HG03175 (cell line): ENCODE results near the gene PCDHGB3.
A peak's percentile ranks its signal among the peaks of the same experiment; 100 is the strongest.
"Not testable (repeated sequence)": the region's sequence is repeated elsewhere in the genome, so short reads cannot be mapped to it uniquely, and the experiment has no call there.

ENCODE experiments used
- ATAC-seq: cut with Tn5 transposase; IDR thresholded peaks from one replicate; pipeline ENCODE4 v1.9.1; 2021; ENCODE audit warnings: mild to moderate bottlenecking, moderate library complexity; ENCODE audit not compliant: unreplicated experiment

Gene PCDHGB3

GRCh38 chr5:141389153-141390042 is 19.4 kb downstream of the PCDHGB3 start:
- ATAC-seq: no peak

- no peak for ATAC-seq
Measured at GRCh38 chr5:141392429-141393198, 22.6 kb downstream of the PCDHGB3 start, which contains the start of gene PCDHGA8. TSS of gene PCDHGA8 (plus strand) at chr5:141392633. CDS start at chr5:141392814, 181 bp downstream.

- no peak for ATAC-seq
Measured at GRCh38 chr5:141393267-141393666, 23.2 kb downstream of the PCDHGB3 start.

GRCh38 chr5:141394401-141395187 is 24.6 kb downstream of the PCDHGB3 start:
- ATAC-seq: not testable (repeated sequence)

- peak; percentile 61 for ATAC-seq
Measured at GRCh38 chr5:141397756-141398551, 27.9 kb downstream of the PCDHGB3 start, which contains the start of gene PCDHGB5. TSS of gene PCDHGB5 (plus strand) at chr5:141397947. CDS start at chr5:141398128, 181 bp downstream.

GRCh38 chr5:141398608-141399007 is 28.6 kb downstream of the PCDHGB3 start:
- ATAC-seq: no peak

GRCh38 chr5:141399555-141400258 is 29.7 kb downstream of the PCDHGB3 start:
- ATAC-seq: no peak

GRCh38 chr5:141402553-141403243 is 32.7 kb downstream of the PCDHGB3 start, which contains the start of gene PCDHGA9:
TSS of gene PCDHGA9 (plus strand) at chr5:141402778. CDS start at chr5:141402953, 175 bp downstream.
- peak; percentile 47 for ATAC-seq

GRCh38 chr5:141403387-141403786 is 33.3 kb downstream of the PCDHGB3 start:
- ATAC-seq: no peak

GRCh38 chr5:141407790-141408505 is 37.9 kb downstream of the PCDHGB3 start, which contains the start of gene PCDHGB6:
TSS of gene PCDHGB6 (plus strand) at chr5:141408021. CDS start at chr5:141408203, 182 bp downstream.
- ATAC-seq: not testable (repeated sequence)

- ATAC-seq: no peak
Measured at GRCh38 chr5:141409598-141410306, 39.7 kb downstream of the PCDHGB3 start.

- ATAC-seq: no peak
Measured at GRCh38 chr5:141411575-141411974, 41.5 kb downstream of the PCDHGB3 start.

GRCh38 chr5:141412854-141413539 is 43.0 kb downstream of the PCDHGB3 start, which contains the start of gene PCDHGA10:
TSS of gene PCDHGA10 (plus strand) at chr5:141412987. CDS start at chr5:141413176, 189 bp downstream.
- ATAC-seq: peak; percentile 77

GRCh38 chr5:141413540-141414069 is 43.6 kb downstream of the PCDHGB3 start:
- ATAC-seq: no peak

GRCh38 chr5:141414548-141415274 is 44.7 kb downstream of the PCDHGB3 start:
- not testable (repeated sequence) for ATAC-seq

GRCh38 chr5:141415275-141415618 is 45.2 kb downstream of the PCDHGB3 start:
- ATAC-seq: not testable (repeated sequence)
